ENCODE results near the gene HNRNPH3. TPM values are rescaled to one million over a fixed set of nuclear protein-coding genes. Genes with fewer than 3 reads are reported as not detected.

HNRNPH3 gene
- total RNA-seq, 1 donor from 2014 or later: 117 TPM

DNA sequence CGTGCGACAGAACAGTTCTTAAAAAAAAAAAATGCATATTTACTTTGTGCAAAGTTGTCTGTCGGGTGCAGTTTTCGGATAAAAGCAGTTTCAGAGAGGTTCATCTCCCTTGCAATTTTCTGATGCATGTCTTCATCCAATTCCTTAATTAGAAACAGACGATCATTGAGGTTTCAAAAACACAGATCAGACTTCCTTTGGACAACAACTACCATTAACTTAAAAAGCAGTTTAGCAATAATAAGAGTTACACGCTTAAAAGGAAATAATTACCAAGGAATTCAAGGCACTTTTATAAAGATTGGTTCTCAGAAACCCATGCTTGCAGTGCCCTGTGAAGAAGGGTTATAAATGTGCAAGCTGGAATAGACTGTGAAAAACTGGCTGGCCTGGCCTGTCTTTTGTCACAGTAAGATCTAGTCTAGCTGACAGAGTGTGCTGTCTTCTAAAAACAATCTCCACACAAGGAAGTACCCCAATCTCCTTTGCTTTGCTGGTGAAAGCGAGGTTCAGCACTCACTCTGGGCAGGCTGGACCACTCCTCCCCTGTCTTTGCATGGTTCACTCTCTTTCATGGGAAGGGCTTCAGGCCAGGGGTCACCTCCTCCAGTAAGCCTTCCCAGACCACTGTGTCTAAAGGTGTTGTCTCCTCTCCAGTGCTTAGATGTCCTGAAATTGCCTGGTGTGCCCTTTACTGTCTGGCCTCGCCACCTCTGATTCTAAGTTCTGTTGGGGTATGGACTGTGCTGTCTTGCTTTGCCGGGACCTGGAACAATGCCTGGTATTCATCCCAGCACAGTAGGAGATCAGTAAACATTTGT is 34.8 kb upstream of the HNRNPH3 start:
- H3K27me3 ChIP-seq (ENCODE audit: low read depth): no peaks in the 10 kb centered on the region
- intact Hi-C loops (cut with DNase I): no loop called here
- H3K36me3 ChIP-seq: no peaks in the 10 kb centered on the region
- ATAC-seq (no peak), DNase-seq (no peak)
- H3K4me1 ChIP-seq: no peaks in the 10 kb centered on the region
- no peak overlapping the region for H3K27ac ChIP-seq
- H3K9me3 ChIP-seq: no peaks in the 10 kb centered on the region
- TF ChIP-seq, protein P1, sequence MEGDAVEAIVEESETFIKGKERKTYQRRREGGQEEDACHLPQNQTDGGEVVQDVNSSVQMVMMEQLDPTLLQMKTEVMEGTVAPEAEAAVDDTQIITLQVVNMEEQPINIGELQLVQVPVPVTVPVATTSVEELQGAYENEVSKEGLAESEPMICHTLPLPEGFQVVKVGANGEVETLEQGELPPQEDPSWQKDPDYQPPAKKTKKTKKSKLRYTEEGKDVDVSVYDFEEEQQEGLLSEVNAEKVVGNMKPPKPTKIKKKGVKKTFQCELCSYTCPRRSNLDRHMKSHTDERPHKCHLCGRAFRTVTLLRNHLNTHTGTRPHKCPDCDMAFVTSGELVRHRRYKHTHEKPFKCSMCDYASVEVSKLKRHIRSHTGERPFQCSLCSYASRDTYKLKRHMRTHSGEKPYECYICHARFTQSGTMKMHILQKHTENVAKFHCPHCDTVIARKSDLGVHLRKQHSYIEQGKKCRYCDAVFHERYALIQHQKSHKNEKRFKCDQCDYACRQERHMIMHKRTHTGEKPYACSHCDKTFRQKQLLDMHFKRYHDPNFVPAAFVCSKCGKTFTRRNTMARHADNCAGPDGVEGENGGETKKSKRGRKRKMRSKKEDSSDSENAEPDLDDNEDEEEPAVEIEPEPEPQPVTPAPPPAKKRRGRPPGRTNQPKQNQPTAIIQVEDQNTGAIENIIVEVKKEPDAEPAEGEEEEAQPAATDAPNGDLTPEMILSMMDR (IDR thresholded peaks at IDR 0.05): no peak
- no peak overlapping the region for H3K4me3 ChIP-seq

DNA sequence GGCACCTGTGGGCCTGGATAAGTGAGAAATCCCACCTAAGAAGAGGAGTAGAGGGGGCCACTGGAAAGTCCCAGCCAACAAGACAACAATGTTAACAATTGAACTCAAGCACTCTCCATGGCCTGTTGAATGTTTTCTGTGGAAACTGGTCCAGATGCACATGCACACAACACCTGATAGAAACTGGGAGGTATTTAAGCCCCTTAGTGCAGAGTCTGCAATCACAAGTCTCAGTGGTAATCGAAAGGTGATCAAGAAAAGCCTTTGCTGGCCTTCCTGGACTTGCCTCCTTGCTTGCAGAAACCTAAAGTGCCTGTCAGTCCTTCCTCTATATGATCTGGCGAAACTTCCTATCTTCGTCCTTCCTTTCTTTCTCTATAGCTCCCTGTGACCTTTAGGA is 30.6 kb upstream of the HNRNPH3 start:
- Histone ChIP-seq H3K4me1 (no peaks in the 10 kb centered on the region), H3K9me3 (no peaks in the 10 kb centered on the region), H3K27me3 (ENCODE audit: low read depth) (no peaks in the 10 kb centered on the region), H3K36me3 (no peaks in the 10 kb centered on the region), H3K27ac (no peak overlapping the region), H3K4me3 (no peak overlapping the region)
- DNase-seq (no peak), ATAC-seq (no peak)
- intact Hi-C loops (cut with DNase I): no loop called here
- TF ChIP-seq, protein P1 (IDR thresholded peaks at IDR 0.05): no peak

DNA sequence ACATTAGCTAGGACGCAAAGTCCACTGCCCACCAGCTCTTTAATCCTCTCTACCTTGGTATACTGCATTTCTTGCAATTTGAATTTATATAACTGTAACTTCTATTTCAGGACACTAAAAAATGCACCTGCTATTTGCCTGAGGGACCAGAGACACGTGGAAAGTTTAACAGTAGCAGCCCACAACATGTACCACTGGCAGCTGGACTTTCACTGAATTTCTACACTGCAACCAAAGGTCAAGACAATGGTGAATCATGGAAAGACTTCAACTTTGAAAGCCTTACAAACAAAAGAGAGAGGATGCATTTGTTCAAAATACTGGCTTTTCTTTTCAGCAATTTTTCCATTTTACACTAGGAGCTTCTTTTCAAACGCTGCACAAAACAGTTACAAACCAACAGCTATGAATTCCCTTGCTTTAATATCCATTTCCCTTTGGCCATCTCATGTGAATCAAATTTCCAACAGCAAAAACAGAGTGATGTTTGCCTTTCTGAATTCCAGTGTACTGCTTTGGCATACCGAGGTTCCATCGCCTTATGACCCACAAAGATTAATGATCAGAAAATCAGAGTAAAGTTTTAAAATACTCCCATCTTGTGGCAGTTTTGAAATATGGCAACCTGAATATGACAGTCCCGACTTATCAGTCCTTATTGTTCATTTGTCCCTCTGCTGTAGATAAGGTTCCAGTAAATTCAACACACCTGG is 29.9 kb upstream of the HNRNPH3 start:
- Histone ChIP-seq H3K27me3 (ENCODE audit: low read depth) (no peaks in the 10 kb centered on the region), H3K4me1 (no peaks in the 10 kb centered on the region), H3K36me3 (no peaks in the 10 kb centered on the region), H3K4me3 (no peak overlapping the region), H3K27ac (no peak overlapping the region), H3K9me3 (no peaks in the 10 kb centered on the region)
- DNase-seq (no peak), ATAC-seq (peak; percentile 64 to 73)
- intact Hi-C loops (cut with DNase I): no loop called here
- TF ChIP-seq, protein P1 (IDR thresholded peaks at IDR 0.05): peak; percentile 52

DNA sequence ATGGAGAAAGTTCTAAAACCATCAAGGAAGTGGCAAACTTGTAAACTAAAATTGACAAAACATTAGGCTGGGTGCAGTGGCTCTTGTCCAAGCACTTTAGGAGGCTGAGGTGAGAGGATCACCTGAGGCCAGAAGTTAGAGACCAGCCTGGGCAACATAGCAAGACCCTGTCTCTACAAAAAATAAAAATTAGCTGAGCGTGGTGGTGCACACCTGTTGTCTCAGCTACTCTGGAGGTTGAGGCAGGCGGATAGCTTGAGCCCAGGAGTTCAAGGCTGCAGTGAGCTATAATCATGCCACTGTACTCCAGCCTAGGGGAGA is 29.4 kb upstream of the HNRNPH3 start:
- TF ChIP-seq, protein P1 (IDR thresholded peaks at IDR 0.05): no peak
- no peak for DNase-seq
- H3K27ac ChIP-seq: no peak overlapping the region
- no peaks in the 10 kb centered on the region for H3K9me3 ChIP-seq
- no peak for ATAC-seq
- no peaks in the 10 kb centered on the region for H3K27me3 ChIP-seq (ENCODE audit: low read depth)
- no peaks in the 10 kb centered on the region for H3K36me3 ChIP-seq
- H3K4me1 ChIP-seq: no peaks in the 10 kb centered on the region
- intact Hi-C loops (cut with DNase I): no loop called here
- H3K4me3 ChIP-seq: no peak overlapping the region

DNA sequence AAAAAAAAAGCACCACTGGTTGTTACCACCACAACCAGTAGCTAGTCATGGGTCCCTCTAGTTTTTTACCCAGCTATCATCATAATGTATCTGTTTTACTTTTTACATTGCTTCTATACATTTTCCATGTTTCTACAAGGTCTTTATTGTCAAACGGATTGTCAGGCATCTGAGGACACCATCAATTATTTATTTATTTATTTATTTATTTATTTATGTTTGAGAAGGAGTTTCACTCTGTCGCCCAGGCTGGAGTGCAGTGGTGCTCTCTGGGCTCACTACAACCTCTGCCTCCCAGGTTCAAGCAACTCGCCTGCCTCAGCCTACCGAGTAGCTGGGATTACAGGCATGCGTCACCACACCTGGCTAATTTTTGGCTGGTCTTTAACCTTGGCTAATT is 29.0 kb upstream of the HNRNPH3 start:
- no peak for ATAC-seq
- Histone ChIP-seq H3K27me3 (ENCODE audit: low read depth) (no peaks in the 10 kb centered on the region), H3K9me3 (no peaks in the 10 kb centered on the region), H3K4me3 (no peak overlapping the region), H3K4me1 (no peaks in the 10 kb centered on the region), H3K27ac (no peak overlapping the region), H3K36me3 (no peaks in the 10 kb centered on the region)
- intact Hi-C loops (cut with DNase I): no loop called here
- no peak for DNase-seq
- TF ChIP-seq, protein P1 (IDR thresholded peaks at IDR 0.05): no peak
